Activated naive CD4-positive, alpha-beta T cell treated with anti-CD3 and anti-CD28 coated beads, Interleukin-2, amount 50 U/mL, for 16 hours (primary cell): ENCODE data around the gene HOXA6.

Experiments
- DNase-seq: peaks from one replicate; pipeline ENCODE4 v3.0.0-alpha.2; 2020

HOXA6 gene

GRCh38 chr7:27137640-27138315 lies 9.8 kb downstream of the HOXA6 start:
- DNase-seq, result no peak

GRCh38 chr7:27134392-27134791 lies 13.2 kb downstream of the HOXA6 start:
- DNase-seq, result no peak

- no peak for DNase-seq
Observed at GRCh38 chr7:27133409-27134231, 14.0 kb downstream of the HOXA6 start.

GRCh38 chr7:27132978-27133377 lies 14.6 kb downstream of the HOXA6 start:
- no peak for DNase-seq

GRCh38 chr7:27132214-27132613 lies 15.4 kb downstream of the HOXA6 start:
- no peak for DNase-seq

- no peak for DNase-seq
Observed at GRCh38 chr7:27131390-27131819, 16.2 kb downstream of the HOXA6 start.

GRCh38 chr7:27130540-27131389 lies 16.8 kb downstream of the HOXA6 start, which contains the start of gene HOXA4:
HOXA4 (minus strand) TSS chr7:27130757; CDS start chr7:27130733, 24 bp downstream.
- peak; percentile 83 for DNase-seq

- no peak for DNase-seq
Observed at GRCh38 chr7:27129729-27130539, 17.6 kb downstream of the HOXA6 start.

GRCh38 chr7:27128776-27129728 lies 18.5 kb downstream of the HOXA6 start:
- DNase-seq, result no peak

- no peak for DNase-seq
Observed at GRCh38 chr7:27128034-27128433, 19.5 kb downstream of the HOXA6 start.

- DNase-seq, result no peak
Observed at GRCh38 chr7:27126596-27127327, 20.8 kb downstream of the HOXA6 start.

GRCh38 chr7:27125986-27126394 lies 21.6 kb downstream of the HOXA6 start:
- no peak for DNase-seq

- DNase-seq, result no peak
Observed at GRCh38 chr7:27124902-27125689, 22.5 kb downstream of the HOXA6 start.

- no peak for DNase-seq
Observed at GRCh38 chr7:27124096-27124901, 23.3 kb downstream of the HOXA6 start.

GRCh38 chr7:27123477-27124053 lies 24.0 kb downstream of the HOXA6 start:
- DNase-seq, result no peak

- no peak for DNase-seq
Observed at GRCh38 chr7:27123007-27123476, 24.5 kb downstream of the HOXA6 start.

GRCh38 chr7:27122077-27122910 lies 25.3 kb downstream of the HOXA6 start:
- DNase-seq, result no peak
